Fibroblast of pulmonary artery (primary cell): Measurements from ENCODE around the gene KANSL2.
"Not testable (repeated sequence)": the region's sequence is repeated elsewhere in the genome, so short reads cannot be mapped to it uniquely, and the experiment has no call there.

Experiments
- DNase-seq: peaks from one replicate; pipeline ENCODE4 v3.0.0-alpha.2; 2010; ENCODE audit warnings: low read depth
- H3K4me3 ChIP-seq: replicated peaks from 2 replicates; pipeline ENCODE4 v1.5.1; 2011; ENCODE audit warnings: low read depth, mild to moderate bottlenecking, control low read depth, low read length, moderate library complexity
- TF ChIP-seq, protein P1 (sequence below): IDR thresholded peaks from 2 replicates; pipeline ENCODE4 v1.5.1; 2011; ENCODE audit warnings: mild to moderate bottlenecking, control low read depth, low read length, inconsistent platforms; ENCODE audit errors: missing control alignments

KANSL2 gene

GRCh38 chr12:48630346-48630745, 51.7 kb downstream of the KANSL2 start:
- TF ChIP-seq, protein P1, sequence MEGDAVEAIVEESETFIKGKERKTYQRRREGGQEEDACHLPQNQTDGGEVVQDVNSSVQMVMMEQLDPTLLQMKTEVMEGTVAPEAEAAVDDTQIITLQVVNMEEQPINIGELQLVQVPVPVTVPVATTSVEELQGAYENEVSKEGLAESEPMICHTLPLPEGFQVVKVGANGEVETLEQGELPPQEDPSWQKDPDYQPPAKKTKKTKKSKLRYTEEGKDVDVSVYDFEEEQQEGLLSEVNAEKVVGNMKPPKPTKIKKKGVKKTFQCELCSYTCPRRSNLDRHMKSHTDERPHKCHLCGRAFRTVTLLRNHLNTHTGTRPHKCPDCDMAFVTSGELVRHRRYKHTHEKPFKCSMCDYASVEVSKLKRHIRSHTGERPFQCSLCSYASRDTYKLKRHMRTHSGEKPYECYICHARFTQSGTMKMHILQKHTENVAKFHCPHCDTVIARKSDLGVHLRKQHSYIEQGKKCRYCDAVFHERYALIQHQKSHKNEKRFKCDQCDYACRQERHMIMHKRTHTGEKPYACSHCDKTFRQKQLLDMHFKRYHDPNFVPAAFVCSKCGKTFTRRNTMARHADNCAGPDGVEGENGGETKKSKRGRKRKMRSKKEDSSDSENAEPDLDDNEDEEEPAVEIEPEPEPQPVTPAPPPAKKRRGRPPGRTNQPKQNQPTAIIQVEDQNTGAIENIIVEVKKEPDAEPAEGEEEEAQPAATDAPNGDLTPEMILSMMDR, result no peak

DNA sequence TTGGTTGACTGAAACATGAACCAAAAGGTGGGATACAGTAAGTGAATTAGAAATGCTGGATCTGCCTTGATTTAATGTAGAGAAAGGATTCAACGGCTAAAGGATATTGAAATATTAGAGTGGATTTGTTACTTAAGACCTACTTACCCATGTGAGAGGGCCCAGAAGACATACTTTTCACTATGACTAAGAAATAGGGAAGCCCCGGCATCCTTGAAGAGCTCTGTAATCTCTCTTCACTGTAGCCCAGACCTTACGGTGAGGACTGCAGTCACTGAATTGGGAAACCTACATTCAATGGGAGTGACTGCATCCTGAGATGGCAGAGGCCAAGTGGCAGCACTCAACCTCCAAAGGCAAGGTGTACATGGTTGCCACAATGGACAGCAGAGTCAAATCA, 52.5 kb downstream of the KANSL2 start:
- H3K4me3 ChIP-seq, result no peak overlapping the region
- DNase-seq, result no peak
- TF ChIP-seq, protein P1, result no peak

More at GRCh38 chr12:48630346-48630745, 51.7 kb downstream of the KANSL2 start:
- DNase-seq, result no peak
- H3K4me3 ChIP-seq, result no peak overlapping the region

DNA sequence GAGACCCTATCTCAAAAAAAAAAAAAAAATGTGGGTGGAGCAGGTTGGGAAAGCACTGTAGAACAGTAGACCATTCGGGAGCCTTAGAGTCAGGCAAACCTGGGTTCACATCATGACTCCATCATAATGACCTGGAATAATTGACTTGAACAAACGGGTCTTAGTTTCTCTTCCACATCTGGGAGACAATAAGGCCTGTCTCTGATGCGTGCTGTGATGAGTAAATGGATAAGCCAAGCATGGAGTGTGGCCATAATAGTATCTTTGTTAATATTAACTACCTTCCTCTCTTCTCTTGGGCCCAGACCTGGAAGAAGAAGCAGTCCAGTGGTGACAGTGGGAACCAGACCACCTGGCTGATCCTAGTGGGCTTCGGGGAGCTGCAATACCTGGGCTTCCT, 54.5 kb downstream of the KANSL2 start:
- TF ChIP-seq, protein P1, result no peak
- no peak for DNase-seq
- no peak overlapping the region for H3K4me3 ChIP-seq

GRCh38 chr12:48622997-48623396, 59.0 kb downstream of the KANSL2 start:
- not testable (repeated sequence) for DNase-seq, H3K4me3 ChIP-seq

- H3K4me3 ChIP-seq, result no peak overlapping the region
- DNase-seq, result peak; percentile 83
- TF ChIP-seq, protein P1, result peak; percentile 100
Observed at GRCh38 chr12:48618541-48618940, 63.5 kb downstream of the KANSL2 start.

DNA sequence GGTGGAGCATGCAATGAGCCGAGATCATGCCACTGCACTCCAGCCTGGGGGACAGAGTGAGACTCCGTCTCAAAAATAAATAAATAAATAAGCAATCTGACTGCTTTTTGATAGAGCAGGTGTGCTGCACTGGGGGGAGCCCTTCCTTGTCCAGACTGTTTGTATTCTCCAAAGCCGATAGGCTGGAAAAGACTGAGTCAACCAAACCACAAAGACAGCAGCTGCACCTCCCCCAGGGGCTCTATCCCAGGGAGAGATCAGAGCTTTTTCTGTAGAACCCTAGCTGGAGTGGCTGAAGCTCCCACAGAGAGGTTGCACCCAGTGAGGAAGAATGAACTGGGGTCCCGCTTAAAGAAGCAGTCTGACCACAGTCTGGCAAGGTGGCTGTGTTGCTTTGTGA, 66.4 kb downstream of the KANSL2 start:
- no peak overlapping the region for H3K4me3 ChIP-seq
- TF ChIP-seq, protein P1, result no peak
- DNase-seq, result no peak

DNA sequence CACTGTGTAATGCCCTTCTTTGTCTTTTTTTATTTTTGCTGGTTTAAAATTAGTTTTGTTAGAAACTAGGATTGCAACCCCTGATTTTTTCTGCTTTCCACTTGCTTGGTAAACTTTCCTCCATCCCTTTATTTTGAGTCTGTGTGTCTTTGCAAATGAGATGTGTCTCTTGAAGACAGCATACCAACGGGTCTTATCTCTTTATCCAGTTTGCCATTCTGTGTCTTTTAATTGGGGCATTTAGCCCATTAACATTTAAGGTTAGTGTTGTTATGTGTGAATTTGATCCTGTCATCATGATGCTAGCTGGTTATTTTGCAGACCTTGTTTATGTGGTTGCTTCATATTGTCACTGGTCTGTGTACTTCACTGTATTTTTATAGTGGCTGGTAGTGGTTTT, 68.7 kb downstream of the KANSL2 start:
- no peak for DNase-seq
- TF ChIP-seq, protein P1, result no peak
- no peak overlapping the region for H3K4me3 ChIP-seq
